Glomerular visceral epithelial cell (primary cell): ENCODE data around the gene KMT2B.
"Not testable (repeated sequence)": the region's sequence is repeated elsewhere in the genome, so short reads cannot be mapped to it uniquely, and the experiment has no call there.

Experiments
- DNase-seq: peaks from one replicate; pipeline ENCODE4 v3.0.0-alpha.2; 2016; ENCODE audit errors: extremely low spot score

The KMT2B gene

DNA sequence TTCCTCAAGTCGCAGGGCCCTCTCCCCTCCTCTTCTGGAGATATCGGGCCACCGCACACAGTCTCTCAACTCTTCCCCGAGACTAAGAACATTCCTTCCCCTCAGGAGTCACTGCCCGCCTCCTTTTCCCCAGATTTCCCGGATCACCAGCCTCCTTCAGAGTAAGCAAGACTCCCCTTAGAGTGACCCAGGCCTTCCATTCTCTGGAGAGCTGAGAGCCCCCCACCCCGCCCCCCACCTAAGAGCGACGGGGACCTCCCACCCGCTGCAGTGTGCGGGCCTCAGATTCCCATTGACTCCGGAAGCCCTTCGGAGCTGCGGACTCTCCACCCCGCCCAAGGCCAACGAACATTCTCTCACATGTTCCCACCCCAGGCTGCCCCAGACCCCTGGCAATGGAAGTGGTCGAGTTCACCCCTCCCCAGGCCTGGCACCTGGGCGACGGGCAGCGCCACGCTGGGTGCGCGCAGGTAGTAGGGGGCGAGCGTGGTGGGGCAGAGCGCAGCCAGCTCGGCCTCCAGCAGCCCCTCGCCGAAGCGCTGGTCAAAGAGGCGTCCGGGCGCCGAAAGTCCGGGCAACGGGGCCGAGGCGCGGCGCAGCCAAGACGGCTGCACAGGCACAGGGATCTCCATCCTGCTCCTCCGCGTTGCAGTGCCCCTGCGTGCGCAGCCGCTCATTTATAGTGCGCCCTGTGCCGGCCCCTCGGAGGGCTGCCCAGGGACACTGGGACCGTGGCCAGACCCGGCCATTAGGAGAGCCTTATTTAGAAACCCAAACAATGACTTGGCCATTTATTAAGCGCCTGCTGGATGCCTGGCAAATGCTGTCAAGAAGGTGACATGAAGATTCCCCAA is 38.8 kb downstream of the KMT2B start, which contains the start of gene HSPB6:
HSPB6 (minus strand) TSS at position 653 of the 854 bp plus-strand sequence; CDS start at position 632, 21 bp downstream.
- DNase-seq: no peak

- peak; percentile 71 for DNase-seq
These were observed 39.5 kb downstream of the KMT2B start for GRCh38 chr19:35757231-35757748.

DNA sequence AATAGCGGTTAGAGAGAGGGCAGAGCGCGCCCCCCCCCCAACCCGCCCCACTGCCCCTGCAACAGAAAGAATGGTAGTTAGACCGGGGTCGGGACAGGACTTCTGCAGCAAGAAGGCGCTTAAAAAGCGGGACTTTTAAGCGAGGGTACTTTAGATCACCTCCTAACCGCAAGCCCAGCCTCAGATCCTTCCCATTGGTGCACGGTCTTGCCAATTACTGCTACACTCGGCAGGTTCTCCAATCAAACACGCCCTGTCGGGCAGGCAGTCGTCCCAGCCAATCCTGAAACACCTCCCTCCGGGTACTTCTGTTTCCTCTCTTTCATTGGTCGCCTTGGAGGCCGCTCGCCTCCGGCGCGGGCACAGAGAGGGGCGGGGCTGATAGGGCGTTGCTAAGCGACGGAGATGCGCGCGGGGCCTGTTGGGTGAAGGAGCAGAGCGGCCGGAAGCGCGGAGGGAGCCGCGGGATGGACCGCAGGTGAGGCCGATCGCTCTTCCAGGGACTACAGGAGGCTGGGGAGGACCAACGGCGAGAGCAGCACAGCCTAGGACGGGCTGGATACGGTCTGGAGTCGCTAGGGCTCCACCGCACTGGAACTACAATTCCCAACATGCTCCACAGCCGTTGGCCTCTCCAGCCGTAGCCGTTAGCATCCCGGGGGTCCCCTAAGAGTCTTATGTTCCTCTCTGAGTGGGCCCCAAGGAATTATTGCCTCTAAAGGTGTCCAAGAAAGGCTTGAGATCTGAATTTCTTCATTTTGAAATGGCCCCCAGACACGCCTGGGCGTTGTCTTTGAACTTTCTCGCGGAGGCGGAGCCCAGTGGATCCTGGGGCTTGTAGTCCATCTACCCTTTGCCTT is 40.2 kb downstream of the KMT2B start, which contains the start of gene PROSER3:
PROSER3 (plus strand) TSS at position 428 of the 860 bp plus-strand sequence; CDS start at position 468, 40 bp downstream.
- DNase-seq: peak; percentile 99

DNA sequence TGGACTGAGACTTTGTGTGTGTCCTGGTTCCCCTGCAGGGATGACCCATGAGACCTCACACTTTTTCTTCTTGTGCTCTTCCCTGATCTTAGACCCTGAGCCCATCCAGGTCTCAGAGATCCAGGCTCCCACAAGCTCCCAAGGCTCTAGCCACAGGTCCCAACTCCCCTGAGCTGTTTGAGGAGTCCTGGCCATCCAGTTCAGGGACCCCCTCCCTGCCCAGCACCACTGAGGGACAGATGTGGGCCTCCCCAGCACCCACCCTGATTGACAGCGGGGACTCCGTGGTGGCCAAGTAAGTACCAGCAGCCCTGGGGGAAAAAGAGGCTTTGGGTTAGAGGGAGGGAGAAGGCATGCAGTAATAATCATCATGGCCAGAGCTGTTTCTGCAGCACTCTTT is 41.9 kb downstream of the KMT2B start:
- DNase-seq: no peak

- peak; percentile 35 for DNase-seq
These were observed 43.0 kb downstream of the KMT2B start for GRCh38 chr19:35760711-35761349.

- no peak for DNase-seq
These were observed 46.9 kb downstream of the KMT2B start for GRCh38 chr19:35764432-35765315.

DNA sequence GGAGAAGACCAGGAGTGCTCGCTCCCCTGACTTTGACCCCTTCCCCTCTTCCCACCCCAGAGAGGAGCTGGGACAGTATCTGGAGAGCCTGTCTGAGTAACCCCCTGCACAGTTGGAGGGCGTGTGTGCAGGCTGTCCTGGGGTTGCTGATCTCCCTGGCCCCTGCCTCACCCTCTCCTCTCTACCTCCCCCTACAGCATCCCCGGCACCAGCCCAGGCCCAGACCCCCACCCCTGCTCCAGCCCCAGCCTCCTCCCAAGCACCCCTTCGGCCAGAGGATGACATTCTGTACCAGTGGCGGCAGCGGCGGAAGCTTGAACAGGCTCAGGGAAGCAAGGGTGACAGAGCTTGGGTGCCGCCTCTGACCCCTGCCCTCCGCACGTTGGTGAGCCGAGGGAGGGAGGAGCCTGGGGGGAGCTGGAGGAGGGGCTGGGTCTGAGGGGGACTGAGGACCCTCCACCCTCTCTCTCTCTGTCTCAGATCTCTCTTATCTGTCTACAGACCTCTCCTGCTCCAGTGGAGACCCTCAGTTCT is 48.8 kb downstream of the KMT2B start:
- no peak for DNase-seq

- peak; percentile 70 for DNase-seq
These were observed 49.7 kb downstream of the KMT2B start for GRCh38 chr19:35767288-35768081.

- DNase-seq: no peak
These were observed 50.2 kb downstream of the KMT2B start for GRCh38 chr19:35768082-35768421.

DNA sequence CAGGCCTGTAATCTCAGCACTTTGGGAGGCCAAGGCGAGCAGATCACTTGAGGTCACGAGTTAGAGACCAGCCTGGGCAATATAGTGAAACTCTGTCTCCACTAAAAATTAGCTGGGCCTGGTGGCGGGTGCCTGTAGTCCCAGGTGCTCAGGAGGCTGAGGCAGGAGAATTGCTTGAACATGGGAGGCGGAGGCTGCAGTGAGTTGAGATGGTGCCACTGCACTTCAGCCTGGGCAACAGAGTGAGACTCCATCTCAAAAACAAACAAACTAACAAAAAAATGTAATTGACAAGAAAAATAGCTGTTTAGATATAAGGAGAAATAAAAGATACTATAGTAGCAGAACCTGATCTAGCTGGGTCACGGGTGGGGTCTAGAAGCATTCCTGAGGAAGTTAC is 54.6 kb downstream of the KMT2B start:
- DNase-seq: not testable (repeated sequence)

DNA sequence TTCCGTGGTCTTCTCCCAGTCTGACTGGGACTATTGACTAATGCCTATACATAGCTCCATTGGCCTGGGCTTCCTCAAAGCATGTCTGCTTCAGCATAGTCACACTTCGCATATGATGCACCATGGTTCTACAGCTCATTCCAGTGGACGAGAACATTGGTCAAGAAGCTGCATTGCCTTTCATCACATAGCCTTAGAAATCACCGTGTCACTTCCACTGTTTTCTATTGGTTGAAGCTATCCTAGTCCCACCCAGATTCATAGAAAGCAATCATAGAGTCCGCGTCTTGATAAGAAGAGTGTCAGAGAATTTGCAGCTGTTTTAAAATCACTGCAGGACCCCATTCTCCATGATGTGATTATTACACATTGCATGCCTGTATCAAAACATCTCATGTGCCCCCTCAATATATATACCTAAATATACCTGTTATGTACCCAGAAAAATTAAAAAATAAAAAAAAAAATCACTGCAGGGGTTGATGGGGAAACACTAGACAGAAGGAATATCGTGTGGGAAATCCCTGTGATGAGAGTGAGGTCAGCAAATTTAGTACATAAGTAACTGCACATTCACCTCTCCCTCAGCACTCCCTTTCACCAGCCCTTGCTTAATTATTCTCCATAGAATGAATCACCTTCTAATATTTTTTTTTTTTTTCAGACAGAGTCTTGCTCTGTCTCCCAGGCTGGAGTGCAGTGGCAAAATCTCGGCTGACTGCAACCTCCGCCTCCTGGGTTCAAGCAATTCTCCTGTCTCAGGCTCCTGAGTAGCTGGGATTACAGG is 55.4 kb downstream of the KMT2B start:
- DNase-seq: peak; percentile 75

DNA sequence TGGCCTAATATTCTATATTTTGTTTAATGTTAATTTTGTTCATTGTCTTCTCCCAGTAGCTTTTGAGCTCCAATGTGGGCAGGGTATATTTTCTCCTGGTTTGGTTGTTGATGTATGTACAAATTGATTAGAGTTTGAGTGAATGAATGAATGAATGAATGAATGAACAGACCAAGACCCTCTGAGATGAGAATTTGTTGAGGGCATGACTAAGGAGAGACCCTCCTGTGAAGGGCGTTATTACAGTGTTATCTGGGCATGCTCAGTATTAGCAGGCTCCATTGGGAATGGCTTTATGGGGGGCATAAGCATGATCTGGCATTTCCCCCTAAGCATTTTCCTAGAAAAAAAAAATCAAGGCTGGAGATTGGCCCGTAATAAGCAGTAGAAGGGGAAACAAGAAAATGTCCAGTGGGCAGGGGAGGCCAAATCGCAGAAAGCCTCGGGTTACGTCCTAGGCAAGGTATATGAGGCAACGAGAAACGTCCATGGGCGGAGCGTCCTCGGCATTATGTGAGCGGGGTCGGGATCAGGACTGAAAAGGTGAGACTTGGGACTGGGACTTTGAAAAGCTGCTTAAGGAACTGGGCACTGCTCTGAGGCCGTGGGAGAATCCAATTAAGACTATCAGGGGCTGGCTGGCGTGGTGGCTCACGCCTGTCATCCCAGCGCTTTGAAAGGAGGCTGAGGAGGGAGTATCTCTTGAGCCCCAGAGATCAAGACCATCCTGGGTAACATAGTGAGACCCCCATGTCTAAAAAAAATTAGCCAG is 56.7 kb downstream of the KMT2B start:
- DNase-seq: no peak

- no peak for DNase-seq
These were observed 57.2 kb downstream of the KMT2B start for GRCh38 chr19:35775046-35775297.

DNA sequence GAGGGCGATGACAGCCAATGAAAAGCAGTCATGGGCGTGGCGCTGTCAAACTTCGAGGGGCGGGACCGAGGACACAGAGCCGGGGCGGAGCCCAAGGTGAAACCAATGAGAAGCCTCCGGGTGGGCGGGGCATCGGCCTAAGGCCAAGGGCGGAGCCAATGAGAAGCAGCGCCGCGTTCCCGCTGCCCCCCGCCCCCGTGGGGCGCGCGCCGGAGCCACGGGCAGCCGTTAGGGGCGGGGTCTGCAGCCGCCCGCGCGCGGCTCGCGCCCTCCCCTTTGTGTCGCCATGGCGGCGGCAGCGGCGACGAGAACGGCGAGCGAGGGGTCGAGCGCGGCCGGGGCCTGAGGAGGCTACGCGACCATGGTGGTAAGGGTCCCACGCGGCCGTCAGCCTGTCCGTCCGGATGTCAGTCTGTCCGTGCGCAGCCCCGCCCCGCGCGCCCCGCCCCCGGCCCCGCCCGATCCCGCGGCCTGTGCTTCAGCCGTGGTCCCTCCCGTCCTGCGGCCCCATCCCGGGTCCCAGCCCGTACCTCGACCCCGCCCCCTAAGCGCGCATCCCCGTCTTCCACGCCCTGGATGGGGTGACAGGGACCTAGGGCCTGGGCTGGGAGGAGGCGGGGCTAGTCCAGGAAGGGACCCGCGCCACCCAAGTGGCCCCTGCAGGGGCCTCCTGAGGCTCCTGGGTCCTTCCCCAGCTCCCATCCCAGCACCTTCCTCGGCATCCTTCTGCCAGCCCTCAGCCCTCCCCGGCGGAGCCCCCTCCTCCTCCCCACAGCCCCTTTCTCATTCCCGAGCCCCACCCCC is 57.7 kb downstream of the KMT2B start, which contains the start of gene ARHGAP33:
ARHGAP33 (plus strand) TSS at position 267 of the 804 bp plus-strand sequence; CDS start at position 362, 95 bp downstream.
- peak; percentile 98 for DNase-seq

DNA sequence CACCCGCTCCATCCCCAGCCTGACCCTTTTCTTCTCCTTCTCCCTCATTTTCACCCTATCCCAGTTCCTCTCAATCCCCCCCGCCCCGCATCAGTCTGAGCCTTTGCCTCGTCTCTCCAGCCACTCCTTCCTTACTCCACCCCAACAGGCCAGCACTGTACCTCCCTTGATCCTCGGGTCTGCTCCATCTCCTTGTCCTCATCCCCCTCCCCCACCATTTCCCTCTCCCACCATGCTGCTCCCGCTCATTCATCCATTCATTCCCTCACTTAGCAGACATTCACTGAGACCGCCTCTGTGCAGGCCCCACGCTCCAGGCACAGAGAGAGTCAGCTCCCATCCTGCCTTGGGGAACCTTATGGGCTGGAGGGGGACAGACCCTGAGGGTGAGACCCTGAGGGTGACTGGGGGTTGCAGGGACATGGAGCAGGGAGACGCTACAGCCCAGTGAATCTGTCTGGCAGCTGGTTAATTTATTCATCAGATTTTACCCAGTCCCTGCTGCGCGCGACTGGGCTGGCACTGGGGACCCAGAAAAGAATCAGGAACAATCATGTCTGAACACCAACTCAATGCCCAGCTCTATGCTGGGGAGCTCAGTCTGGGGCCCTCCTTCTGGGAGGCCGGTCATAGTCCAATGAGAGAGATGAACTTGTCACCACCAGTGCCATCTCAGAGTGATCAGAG is 58.4 kb downstream of the KMT2B start:
- no peak for DNase-seq

- DNase-seq: no peak
These were observed 59.5 kb downstream of the KMT2B start for GRCh38 chr19:35777086-35777841.
